Stimulated activated CD8-positive, alpha-beta memory T cell treated with anti-CD3 and anti-CD28 coated beads, Interleukin-12 subunit alpha, Interleukin-12 subunit beta, amount 100 ng/mL, for 24 hours (primary cell): ENCODE results near the gene PSMD7.
A peak's percentile ranks its signal among the peaks of the same experiment; 100 is the strongest.

Experiments used
- DNase-seq: peaks from one replicate; pipeline ENCODE4 v3.0.0-alpha.2; 2020; ENCODE audit errors: extremely low read depth

Gene PSMD7

DNA sequence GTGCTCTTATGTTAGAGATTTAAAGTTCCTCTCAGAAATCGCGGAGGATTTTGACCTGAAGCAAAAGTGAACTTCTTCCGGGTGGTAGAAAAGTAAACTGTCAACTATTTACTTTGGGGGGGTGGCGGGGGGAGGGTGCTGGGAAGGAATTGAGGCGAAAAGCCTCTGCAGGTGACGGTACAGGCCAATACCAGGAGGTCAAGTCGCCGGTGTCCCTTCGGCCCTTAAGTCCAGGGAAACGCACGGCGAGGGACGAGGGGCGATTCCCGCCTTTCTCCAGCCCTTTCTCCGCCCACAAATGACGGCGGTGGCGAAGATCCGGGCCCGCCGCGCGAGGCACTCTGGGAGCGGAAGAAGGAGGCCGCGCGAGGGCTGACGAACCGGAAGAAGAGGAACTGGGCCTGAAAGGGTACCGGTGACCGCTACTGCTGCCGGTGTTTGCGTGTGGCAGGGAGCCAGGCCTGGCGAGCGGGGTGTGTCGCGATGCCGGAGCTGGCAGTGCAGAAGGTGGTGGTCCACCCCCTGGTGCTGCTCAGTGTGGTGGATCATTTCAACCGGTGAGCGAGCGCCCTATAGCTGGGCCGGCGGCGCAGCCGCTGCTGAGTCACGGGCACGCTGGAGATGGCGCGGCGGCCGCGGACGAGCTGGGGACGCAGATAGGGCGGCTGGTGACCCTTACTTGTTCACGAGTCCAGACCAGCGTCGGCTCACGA, at the start of gene PSMD7:
Gene PSMD7 (plus strand): TSS at position 383 of the 713 bp plus-strand sequence. CDS start 101 bp downstream, at position 484.
- DNase-seq: peak; percentile 73

DNA sequence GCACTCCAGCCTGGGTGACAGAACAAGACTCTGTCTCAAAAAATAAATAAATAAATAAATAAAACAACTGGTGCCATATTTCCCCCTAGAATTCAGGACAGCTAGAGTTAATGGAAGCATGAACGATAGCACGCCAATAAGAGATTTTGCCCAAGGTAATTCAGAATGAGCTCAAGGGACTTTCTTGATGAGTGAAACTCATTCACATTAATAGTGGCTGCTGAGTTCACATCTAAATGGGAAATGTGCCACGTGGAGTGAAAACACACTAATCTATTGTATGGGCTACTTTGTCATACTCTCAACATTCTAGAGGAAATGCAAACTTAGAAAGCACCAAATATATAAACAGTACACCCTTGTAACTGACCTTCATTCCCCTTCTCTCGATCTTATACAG, 47.4 kb upstream of the PSMD7 start:
- DNase-seq: no peak

DNA sequence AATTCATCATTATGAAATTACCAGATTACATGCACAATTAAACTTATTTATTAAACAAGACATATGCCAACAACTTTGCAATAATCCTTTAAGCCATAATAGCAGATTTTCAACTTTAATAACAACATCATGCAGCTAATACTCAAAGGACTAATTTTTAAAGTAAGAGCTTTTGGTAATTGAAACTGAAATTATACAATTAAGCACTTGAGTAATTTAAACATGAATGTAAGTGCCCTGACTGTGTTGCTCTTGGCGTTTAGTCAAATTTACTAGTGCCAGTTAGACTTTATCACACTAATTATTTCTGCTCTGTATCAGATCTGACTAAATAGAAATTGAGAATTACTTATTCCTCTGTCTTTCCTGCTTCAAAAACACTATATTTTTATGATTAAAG, 46.8 kb upstream of the PSMD7 start:
- DNase-seq: no peak

DNA sequence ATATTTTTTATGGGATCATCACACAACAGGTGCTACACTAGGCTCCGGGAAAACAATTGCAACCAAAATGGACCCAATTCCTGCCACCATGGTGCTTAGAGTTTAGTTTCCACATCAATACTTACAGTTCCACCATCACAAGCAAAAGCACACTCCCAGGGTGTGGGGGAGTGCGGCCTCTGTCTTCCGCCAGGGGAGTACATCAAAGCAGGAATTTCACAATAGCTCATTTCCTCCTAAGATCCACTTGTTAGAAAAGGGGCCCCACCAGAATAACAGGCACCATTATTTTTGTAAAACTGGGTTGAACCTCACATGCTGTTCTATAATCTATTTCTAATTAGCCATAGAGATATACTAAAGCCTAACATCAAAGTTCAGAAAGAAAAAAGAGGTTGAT, 44.3 kb upstream of the PSMD7 start:
- no peak for DNase-seq

DNA sequence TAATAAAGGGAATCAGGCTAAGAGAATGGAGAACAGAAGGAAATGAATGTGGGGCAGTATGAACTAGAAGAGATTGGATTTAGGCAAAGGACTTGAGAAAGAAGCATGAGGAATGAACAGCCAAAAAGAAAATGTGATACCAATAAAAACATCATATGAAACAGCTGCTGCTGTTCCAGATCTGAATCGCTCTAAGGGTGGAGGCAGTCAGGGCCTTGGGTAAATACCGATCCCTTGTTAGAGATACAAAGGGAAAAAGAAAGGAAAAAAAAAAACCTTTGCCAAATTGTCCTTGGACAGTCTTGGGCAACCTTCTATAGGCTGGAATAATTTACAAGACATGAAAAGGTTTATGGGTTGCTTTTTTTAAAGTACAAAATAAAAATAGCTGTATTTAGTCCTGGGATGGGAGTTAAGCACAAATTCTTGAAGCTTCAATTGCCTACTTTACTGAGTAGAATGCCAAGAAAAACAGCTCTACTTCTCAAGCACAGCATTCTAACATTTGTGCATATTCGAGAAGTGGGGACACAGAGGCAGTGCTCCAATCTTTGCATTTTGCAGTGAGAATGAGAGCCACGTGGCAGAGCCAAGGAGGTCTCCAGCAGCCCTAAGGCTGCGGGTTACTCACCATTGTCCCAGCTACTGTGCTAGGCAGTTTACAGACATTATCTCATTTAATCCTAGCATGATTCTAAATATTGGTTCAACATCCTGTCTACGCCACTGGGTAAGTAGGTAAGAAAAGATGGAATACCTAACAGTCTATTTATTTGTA, 43.3 kb upstream of the PSMD7 start:
- DNase-seq: no peak

DNA sequence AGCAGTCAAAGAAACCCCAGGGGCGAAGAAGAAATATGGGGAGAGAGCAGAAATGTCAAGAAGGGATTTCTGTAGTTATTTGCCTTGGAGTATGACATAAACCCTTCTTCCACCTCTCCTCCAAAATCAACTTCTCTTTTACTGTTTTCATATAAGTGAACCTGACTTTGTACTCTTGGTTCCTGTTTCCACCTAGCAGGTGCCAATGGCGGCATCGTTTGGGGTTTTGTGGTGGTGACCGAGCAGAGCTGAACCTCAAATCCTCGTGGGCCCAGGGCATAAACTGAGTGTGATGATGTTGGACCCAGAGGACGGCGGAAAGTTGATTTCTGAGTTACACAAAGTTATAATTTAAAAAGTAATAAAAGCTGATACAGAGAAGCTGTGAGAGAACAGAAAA, 39.6 kb upstream of the PSMD7 start:
- DNase-seq: no peak

DNA sequence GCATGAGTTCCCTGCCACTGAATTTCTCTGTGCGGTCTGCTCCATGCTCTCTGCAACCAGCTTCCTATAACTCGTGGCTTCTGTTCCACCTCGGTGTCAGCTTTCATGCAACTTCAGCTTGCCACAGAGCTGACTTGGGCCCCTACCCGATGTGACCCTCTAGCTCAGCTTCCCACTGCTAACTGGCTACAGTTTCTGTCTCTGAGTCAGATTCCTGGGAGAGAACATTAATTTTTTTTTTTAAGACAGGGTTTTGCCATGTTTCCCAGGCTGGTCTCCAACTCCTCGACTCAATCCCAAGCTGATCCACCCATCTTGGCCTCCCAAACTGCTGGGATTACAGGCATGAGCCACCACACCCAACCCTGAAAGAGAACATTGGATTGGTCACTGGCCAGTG, 35.5 kb upstream of the PSMD7 start:
- DNase-seq: no peak

DNA sequence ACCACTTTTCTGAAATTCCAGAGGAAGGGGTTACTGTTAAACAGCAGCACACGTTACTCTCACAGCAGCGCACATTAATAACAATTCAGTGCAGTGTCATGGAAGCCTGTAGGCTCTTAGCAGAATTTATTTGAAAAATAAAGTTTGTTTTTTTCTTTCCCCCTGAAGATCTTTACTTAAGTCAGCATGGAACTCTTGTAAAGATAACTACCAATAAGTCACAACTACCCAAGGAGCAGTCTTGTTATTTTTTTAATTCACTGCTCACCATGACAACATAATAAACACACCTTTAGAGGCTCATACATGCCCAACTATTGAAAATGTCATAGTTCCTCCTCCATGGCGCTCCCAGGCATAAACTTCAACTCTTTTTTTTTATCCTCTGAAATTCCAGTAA, 31.8 kb upstream of the PSMD7 start:
- no peak for DNase-seq

DNA sequence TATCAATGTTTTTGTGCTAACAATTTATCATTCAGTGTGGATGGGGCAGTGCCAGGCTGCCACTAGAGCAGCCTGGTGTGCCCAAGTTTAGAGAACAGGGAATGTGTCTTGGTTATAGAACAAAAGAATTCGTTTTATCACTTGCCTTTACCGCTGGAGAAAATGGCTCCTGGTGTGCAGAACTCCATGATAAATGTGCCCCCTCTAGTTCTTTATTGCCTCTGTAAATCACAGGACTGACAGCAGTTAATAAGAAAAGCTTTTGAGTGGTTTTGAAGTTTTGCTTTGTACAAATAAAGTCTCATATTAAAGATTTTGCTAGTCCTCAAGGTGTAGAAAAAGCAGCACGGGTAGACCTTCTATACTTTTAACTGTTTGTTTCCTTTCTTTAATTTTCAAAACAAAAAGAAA, 28.2 kb upstream of the PSMD7 start:
- DNase-seq: no peak

DNA sequence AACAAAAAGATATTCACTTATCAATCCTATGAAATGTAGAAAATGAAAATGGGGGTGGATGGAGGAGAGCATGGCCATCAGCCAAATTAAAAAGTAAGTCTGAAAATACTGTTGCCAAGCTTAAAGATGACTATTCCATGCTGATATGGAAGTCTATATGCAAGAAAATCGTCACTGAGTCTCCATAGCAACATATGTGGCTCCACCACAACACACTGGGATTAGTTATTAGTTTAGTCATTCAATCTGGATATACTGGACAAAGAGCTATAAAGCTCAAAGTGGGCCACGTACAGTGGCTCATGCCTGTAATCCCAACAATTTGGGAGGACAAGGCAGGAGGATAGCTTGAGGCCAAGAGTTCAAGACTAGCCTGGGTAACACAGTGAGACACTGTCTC, 24.7 kb upstream of the PSMD7 start:
- DNase-seq: no peak

DNA sequence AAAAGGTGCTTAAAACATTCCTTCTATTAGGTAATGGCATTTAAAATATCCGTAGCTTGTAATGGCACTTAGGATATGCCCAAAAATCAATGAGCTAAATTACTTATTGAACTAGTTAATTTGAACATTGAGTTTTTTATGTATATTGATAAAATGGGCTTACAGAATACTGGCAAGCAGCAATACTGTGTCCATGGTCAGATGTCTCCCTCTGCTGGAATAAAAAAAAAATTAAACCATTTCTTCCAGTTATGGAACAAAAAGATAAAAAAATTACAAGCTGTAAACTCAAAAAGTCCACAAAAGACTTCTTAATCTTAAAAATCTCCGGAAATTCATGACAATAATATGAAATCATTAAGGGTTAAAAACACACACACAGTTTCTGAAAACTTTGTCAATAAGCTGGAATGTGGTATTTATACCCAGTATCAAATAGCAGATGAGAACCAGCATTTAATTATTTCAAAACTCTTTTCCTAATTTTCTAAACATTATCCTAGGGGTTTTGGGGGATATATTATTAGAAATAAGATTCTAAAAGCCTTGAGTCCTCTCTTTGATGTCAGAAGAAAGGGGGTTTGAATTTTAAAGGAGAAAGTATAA, 21.5 kb upstream of the PSMD7 start:
- no peak for DNase-seq

DNA sequence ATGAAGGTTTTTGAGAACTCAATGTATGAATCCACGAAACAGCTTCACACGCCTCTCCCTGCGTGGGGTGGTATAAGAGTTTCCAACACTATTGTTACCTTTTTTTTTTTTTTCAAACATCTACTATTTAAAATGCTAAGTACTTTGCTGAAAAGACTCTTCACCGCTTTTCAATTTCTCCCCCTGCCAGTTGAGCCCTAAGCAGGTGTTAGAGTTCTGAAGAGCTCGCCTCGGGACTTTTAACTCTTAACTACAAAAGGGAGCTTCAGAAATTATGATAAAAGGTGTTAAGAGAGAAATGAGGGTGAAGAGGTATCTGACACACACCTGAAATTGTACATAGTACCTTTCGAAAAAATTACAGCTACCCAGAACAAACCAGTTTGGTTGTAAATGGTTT, 20.9 kb upstream of the PSMD7 start:
- no peak for DNase-seq

DNA sequence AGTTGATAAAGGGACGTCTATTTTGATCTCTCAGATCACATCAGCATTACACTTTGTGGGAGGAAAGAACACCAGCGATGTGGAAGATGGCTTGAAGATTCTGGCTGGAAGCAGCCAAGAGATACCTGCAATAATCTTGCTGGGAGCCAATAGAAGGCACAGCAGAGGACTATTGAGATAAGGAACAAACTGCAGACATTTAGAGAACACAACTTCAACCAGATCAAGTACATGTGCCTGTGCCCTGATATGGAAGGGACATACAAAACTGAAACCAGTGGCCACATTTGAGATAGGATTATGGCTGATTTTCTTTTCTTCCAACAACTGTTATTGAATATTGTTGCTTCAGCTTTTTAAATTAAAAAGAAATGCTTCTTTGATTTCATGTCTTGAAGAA, 18.6 kb upstream of the PSMD7 start:
- no peak for DNase-seq

DNA sequence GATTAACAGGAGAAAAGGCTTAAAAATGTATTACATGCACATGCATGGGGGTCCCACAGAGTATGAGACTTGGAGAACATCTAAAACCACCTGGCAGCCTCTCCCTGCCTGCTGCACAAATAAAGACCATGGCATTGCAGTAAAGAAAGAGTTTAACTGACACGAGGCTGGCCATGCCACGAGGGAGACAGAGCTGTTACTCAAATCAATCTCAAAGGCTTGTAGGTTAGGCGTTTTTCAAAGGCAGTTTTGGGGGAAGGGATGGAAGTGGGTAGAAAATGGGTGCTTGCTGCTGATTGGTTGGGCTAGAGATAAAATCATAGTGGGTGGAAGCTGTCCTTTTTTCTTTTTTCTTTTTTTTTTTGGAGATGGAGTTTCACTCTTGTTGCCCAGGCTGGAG, 17.3 kb upstream of the PSMD7 start:
- no peak for DNase-seq

DNA sequence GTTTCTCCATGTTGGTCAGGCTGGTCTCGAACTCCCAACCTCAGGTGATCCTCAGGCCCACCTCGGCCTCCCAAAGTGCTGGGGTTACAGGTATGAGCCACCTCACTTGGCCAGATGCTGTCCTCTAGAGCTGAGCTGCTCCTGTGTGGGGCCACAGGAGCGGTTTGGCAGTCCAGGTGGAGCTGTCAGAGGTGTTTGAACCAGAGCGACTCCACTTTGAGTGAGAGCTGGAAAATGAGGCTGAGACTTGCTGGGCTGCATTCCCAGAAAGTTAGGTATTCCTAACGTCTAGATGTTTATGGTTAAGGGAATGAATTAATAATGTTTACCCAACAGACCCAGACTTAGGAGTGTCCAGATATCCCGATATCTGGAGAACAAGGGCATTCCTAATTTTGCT, 16.8 kb upstream of the PSMD7 start:
- DNase-seq: no peak

DNA sequence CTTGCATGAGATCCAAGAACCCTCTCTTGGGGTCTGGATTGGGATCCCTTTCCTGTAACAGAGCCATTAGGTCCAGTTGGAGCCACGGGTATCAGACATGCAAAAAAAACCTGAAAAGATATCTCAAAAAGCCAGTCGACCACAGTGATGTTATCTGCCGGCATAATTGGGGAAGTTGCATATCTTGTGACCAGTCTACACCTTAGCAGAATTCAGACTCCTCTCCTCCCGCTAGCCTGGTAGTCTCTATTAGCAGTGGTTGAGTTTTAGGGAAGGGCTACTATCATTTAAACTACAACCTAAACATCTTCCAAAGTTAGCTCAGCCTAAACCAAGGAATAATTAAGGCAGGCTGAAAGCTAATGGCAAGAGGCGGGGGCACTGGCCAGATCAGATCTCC, 16.2 kb upstream of the PSMD7 start:
- no peak for DNase-seq

DNA sequence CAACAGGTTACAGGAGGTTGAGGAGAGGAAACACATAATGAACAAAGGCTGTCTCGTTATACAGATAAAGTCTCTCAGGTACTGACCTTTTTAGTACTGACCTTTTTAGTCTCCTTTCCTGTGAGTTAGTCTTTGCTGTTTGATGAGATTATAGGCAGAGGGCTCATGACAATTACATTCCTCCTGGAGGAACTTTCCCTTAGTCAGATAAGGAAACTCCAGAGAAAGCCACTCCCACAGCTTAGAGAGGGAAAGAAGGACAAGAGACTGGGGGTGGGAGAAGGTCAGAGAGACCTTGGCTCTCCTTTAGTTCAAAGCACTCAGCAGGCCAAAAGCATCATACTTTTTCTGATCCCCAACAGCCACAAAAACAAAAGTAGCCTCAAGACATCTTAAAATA, 15.3 kb upstream of the PSMD7 start:
- DNase-seq: no peak

DNA sequence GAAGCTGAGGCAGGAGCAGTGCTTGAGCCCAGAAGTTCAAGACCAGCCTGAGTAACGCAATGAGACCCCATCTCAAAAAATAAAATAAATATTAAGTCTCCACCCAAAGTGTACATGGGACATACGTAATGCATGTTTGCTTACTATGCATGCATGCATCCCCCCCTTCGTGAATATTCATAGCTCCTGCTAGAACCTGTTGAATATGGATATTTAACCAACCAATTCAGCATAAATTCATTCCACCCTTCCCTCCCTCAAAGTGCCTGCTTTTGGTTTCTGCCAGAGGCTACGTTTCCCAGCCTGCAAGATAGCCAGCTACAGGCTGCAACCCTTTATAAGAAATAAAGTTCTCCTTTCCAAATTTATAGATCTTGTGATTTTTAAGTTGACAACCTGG, 12.9 kb upstream of the PSMD7 start:
- DNase-seq: no peak

DNA sequence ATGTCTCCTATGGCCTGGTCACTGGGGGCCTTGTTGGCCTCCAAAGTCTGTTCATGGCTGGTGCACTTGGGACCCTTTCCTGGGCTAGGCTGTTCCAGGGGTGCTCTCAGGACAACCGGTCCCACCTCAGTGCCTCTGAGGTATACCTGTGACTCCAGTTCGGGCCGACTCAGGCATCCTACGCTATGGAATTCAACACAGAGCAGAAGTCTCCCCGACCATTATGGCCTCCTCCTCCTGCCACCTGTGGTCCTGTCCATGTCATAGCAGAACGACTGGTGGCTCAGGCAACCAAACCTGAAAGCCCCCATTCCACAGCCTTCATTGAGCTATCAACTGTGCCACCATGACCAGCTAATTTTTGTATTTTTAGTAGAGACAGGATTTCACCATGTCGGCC, 8.5 kb upstream of the PSMD7 start:
- no peak for DNase-seq

DNA sequence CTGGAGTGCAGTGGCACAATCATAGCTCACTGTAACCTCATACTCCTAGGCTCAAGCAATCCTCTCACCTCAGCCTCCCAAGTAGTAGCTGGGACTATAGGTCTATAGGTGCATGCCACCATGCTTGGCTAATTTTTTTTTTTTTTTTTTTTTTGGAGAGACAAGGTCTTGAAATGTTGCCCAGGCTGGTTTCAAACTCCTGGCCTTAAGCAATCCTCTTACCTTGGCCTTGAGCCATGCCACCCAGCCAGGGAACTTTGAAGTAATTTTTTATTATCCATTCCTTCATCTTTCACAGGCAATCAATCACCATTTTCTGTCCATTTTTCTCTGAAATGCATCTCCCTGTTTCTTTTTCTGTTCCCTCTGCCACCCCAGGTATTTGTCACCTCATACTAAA, 6.3 kb upstream of the PSMD7 start:
- no peak for DNase-seq

DNA sequence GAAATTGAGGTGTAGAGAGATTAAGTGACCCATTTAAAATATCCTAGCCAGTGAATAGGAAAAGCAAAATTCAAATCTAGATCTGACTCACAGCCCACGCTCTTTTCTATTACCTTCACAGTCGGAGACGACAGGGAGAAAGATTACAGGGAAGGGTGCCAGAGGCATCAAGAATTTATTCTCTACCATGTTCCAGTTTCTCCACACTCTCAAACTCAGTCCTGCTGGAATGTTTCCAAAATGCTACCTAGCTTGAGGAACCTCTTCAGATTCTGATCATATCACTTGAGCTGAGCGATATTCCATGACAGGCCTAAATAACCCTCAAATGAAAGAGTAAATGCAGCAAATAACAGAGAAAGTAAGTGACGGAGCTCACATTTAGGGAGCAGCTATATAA, 5.4 kb upstream of the PSMD7 start:
- DNase-seq: no peak

DNA sequence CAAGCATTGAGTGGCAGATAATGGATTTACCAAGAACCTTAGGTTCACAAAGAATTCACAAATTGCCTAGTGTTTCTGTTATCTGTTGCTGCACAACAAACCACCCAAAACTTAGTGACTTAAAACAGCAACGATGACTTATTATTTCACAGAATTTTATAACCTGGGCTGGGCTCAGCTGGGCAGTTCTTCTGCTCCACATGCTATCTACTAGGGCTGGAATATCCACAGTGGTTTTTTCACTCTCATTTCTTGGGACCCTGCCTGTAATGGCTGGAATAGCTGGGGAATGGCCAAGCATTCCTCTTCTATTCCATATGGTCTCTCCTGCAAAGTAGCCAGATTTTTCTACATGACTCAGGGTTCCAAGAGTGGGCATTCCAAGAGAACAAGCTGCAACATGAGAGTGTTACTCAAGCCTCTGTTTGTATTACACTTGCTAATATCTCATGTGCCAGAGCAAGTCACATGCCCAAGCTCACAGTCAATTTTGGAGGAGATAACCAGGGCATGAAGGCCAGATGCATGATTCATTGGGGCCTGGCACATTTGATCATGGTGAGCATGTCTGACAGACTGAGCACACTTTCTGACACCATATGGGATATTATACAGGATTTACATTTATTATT, 4.9 kb upstream of the PSMD7 start:
- DNase-seq: no peak

DNA sequence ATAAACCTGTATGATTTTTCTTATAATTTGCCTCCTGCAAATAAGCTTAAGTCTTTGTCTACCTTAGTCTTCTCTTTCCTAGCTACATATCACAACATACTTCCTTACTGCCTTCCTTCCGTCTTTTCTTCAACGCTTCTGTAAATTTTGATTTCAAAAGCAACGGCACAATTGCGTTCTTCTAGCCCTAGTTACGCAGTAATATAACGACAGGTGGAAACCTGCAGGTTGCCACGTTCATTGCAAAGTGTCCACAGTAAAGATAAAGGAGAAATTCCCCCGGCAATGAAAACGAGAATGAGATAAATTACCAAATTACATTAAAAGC, 546 bp upstream of the PSMD7 start:
- no peak for DNase-seq
